Endothelial cell of umbilical vein (primary cell): ENCODE measurements around the gene HSD17B13. TPM values are rescaled to one million over a fixed set of nuclear protein-coding genes. Genes with fewer than 3 reads are reported as not detected.

ENCODE experiments used
- BruUV-seq: library from RNA; stranded (reverse); fragments of 400-500 nt; replicated peaks from 2 replicates; lab custom pipeline; 2021; lab: Mats Ljungman, UMichigan
- CTCF ChIA-PET: fragments of 300-600, 350-600 bp; sonication (Branson Sonifier 250); formaldehyde crosslinking; loops from one replicate; lab custom pipeline; 2021; ENCODE audit warnings: antibody characterized with exemption, inconsistent platforms; lab: Charles Lee
- POLR2A ChIA-PET: fragments of 300-600, 350-600 bp; sonication (Branson Sonifier 250); formaldehyde crosslinking; loops from one replicate; lab custom pipeline; 2021; ENCODE audit warnings: antibody characterized with exemption, inconsistent platforms; lab: Charles Lee
- DNase-seq: peaks from one replicate; pipeline ENCODE4 v3.0.0-alpha.2; 2011; ENCODE audit warnings: low read depth, low spot score
- FAIRE-seq: peaks from 2 replicates; lab custom pipeline; 2011; peaks lifted over from hg19 to GRCh38; lab: Jason Lieb, UNC
- H2AFZ ChIP-seq: 2 replicates; pipeline ENCODE4 v1.6.0; 2012; ENCODE audit warnings: low read depth, low read length, control low read depth, inconsistent platforms
- H3K27ac ChIP-seq: 2 replicates; pipeline ENCODE4 v1.5.1; 2011; ENCODE audit warnings: low read depth, mild to moderate bottlenecking, control low read depth, low read length, moderate library complexity; ENCODE audit not compliant: insufficient read depth
- H3K27me3 ChIP-seq, 2 experiments: 2 replicates each; pipeline versions ENCODE4 v1.6.0 to v1.6.1; 2011; ENCODE audit warnings: low read length in 2 of 2, mixed read lengths in 1 of 2; ENCODE audit not compliant: control insufficient read depth in 2 of 2, insufficient read depth in 2 of 2
- H3K36me3 ChIP-seq, 2 experiments: 2 replicates in 1 of 2; 3 replicates in 1 of 2; pipeline ENCODE4 v1.5.1; 2011; ENCODE audit warnings: low read length in 2 of 2, mild to moderate bottlenecking in 1 of 2, moderate library complexity in 1 of 2; ENCODE audit not compliant: control insufficient read depth in 2 of 2, insufficient read depth in 2 of 2; ENCODE audit errors: extremely low read depth in 1 of 2
- H3K4me1 ChIP-seq: 3 replicates; pipeline ENCODE4 v1.5.1; 2011; ENCODE audit warnings: mild to moderate bottlenecking, low read length; ENCODE audit not compliant: control insufficient read depth, insufficient read depth; ENCODE audit errors: extremely low read depth
- H3K4me2 ChIP-seq: 2 replicates; pipeline ENCODE4 v1.6.1; 2011; ENCODE audit warnings: low read length, control low read depth, mixed read lengths; ENCODE audit not compliant: insufficient read depth
- H3K4me3 ChIP-seq, 3 experiments: fragments of 200-600 bp in 1 of 3; sonication (generic), shearing (Covaris generic) in 1 of 3; replicated peaks in 1 of 3; 2 replicates each; pipeline ENCODE4 v1.5.1; 2011 to 2016; ENCODE audit warnings: control low read depth in 3 of 3, low read length in 3 of 3, mild to moderate bottlenecking in 2 of 3, inconsistent platforms in 1 of 3, low read depth in 1 of 3, moderate library complexity in 1 of 3; ENCODE audit not compliant: insufficient read depth in 1 of 3
- H3K79me2 ChIP-seq: 2 replicates; pipeline ENCODE4 v1.6.0; 2012; ENCODE audit warnings: low read length, inconsistent platforms; ENCODE audit not compliant: control insufficient read depth, insufficient read depth
- H3K9ac ChIP-seq: replicated peaks from 2 replicates; pipeline ENCODE3; 2011; ENCODE audit warnings: low read length, control low read depth; ENCODE audit not compliant: insufficient read depth; ENCODE audit errors: extremely low read depth
- H3K9me1 ChIP-seq: replicated peaks from 3 replicates; pipeline ENCODE4 v1.6.0; 2011; ENCODE audit warnings: mild to moderate bottlenecking, low read length; ENCODE audit not compliant: control insufficient read depth, insufficient read depth; ENCODE audit errors: extremely low read depth
- H3K9me3 ChIP-seq: replicated peaks from 2 replicates; pipeline ENCODE4 v1.5.1; 2012; ENCODE audit warnings: low read length, inconsistent platforms; ENCODE audit not compliant: control insufficient read depth, insufficient read depth
- H4K20me1 ChIP-seq: replicated peaks from 2 replicates; pipeline ENCODE3; 2011; ENCODE audit warnings: mild to moderate bottlenecking, low read length; ENCODE audit not compliant: control insufficient read depth, insufficient read depth; ENCODE audit errors: extremely low read depth
- EZH2 ChIP-seq: IDR thresholded peaks from 2 replicates; pipeline ENCODE4 v1.6.1; 2012; ENCODE audit warnings: borderline replicate concordance, low read depth, mild to moderate bottlenecking, moderate library complexity, low read length, inconsistent platforms; ENCODE audit not compliant: severe bottlenecking
- FOS ChIP-seq: IDR thresholded peaks from 2 replicates; pipeline ENCODE4 v1.6.1; 2011; ENCODE audit warnings: mild to moderate bottlenecking, low read length, moderate library complexity, borderline replicate concordance; ENCODE audit not compliant: insufficient read depth
- GATA2 ChIP-seq: IDR thresholded peaks from 2 replicates; pipeline ENCODE4 v1.7.0; 2011; ENCODE audit warnings: low read depth, mild to moderate bottlenecking, moderate library complexity, mixed read lengths, low read length; ENCODE audit not compliant: insufficient read length, insufficient read depth
- JUN ChIP-seq: IDR thresholded peaks from 2 replicates; pipeline ENCODE4 v1.6.1; 2011; ENCODE audit warnings: borderline replicate concordance, low read depth; ENCODE audit not compliant: insufficient read length, insufficient read depth
- MAX ChIP-seq: IDR thresholded peaks from 2 replicates; pipeline ENCODE4 v1.6.1; 2011; ENCODE audit not compliant: insufficient read depth, insufficient read length
- MYC ChIP-seq: IDR thresholded peaks from one replicate; pipeline ENCODE4 v1.6.1; 2011; ENCODE audit warnings: mild to moderate bottlenecking, low read depth, low read length
- POLR2A ChIP-seq: IDR thresholded peaks from 2 replicates; pipeline ENCODE4 v1.6.1; 2012; ENCODE audit warnings: low read depth, mild to moderate bottlenecking, control low read depth, low read length
- POLR2AphosphoS5 ChIP-seq: IDR thresholded peaks from 2 replicates; pipeline ENCODE4 v1.6.1; 2012; ENCODE audit warnings: low read depth, mild to moderate bottlenecking, control low read depth, low read length, moderate library complexity; ENCODE audit not compliant: insufficient read depth
- dilution Hi-C: fragments of 300-500 bp; cut with MboI; formaldehyde crosslinking; loops from one replicate; pipeline ENCODE4 v1.15.0; 2019; ENCODE audit warnings: low sequenced_read_pairs; ENCODE audit not compliant: extremely low pct_ligation_motif_present
- intact Hi-C: fragments of 100-400 bp; cut with micrococcal nuclease; formaldehyde crosslinking; loops from one replicate; pipeline ENCODE4 v1.10.0; 2022
- polyA plus RNA-seq, 4 experiments: library from polyadenylated mRNA; depleted of rRNA in 3 of 4; stranded (reverse) in 3 of 4; unstranded in 1 of 4; fragments of >200 nt; gene quantifications; 2 replicates each; pipeline versions ENCODE4 v1.2.1 to v1.2.3, GENCODE V29; 2011 to 2012; ENCODE audit warnings: missing spikeins in 1 of 4
- total RNA-seq: library from RNA; stranded (reverse); gene quantifications from 2 replicates; pipeline ENCODE4 v1.2.3, GENCODE V29; 2021
- TF ChIP-seq, protein P1 (sequence below), 2 donors: IDR thresholded peaks; 1 replicate in 1 of 2; 2 replicates in 1 of 2; pipeline ENCODE4 v1.5.1; 2011; ENCODE audit warnings: low read length in 2 of 2, mild to moderate bottlenecking in 2 of 2, moderate library complexity in 2 of 2, control low read depth in 1 of 2, inconsistent platforms in 1 of 2, low read depth in 1 of 2; ENCODE audit not compliant: insufficient read depth in 1 of 2; ENCODE audit errors: extremely low read depth in 1 of 2

The HSD17B13 gene
- total and polyA plus RNA-seq, 2 donors (not counting 3 experiments of a cell fraction or from before 2014, with no cell fraction given): 0.07 TPM; not detected in 1

GRCh38 chr4:87326460-87326859 lies 3.8 kb upstream of the HSD17B13 start:
- H2AFZ ChIP-seq: no peak overlapping the region
- H3K9me3 ChIP-seq: no peaks in the 10 kb centered on the region
- no peaks in the 10 kb centered on the region for H4K20me1 ChIP-seq
- H3K27ac ChIP-seq: no peak overlapping the region
- H3K27me3 ChIP-seq: no peaks in the 10 kb centered on the region
- no peak overlapping the region for H3K4me2 ChIP-seq
- TF ChIP-seq EZH2: no peak
- TF ChIP-seq FOS: no peak
- TF ChIP-seq MAX: no peak
- TF ChIP-seq MYC: no peak
- no peak for TF ChIP-seq POLR2A
- TF ChIP-seq GATA2: no peak
- TF ChIP-seq, protein P1, sequence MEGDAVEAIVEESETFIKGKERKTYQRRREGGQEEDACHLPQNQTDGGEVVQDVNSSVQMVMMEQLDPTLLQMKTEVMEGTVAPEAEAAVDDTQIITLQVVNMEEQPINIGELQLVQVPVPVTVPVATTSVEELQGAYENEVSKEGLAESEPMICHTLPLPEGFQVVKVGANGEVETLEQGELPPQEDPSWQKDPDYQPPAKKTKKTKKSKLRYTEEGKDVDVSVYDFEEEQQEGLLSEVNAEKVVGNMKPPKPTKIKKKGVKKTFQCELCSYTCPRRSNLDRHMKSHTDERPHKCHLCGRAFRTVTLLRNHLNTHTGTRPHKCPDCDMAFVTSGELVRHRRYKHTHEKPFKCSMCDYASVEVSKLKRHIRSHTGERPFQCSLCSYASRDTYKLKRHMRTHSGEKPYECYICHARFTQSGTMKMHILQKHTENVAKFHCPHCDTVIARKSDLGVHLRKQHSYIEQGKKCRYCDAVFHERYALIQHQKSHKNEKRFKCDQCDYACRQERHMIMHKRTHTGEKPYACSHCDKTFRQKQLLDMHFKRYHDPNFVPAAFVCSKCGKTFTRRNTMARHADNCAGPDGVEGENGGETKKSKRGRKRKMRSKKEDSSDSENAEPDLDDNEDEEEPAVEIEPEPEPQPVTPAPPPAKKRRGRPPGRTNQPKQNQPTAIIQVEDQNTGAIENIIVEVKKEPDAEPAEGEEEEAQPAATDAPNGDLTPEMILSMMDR (IDR thresholded peaks at IDR 0.05; ENCODE audit: extremely low read depth in 1 of 2, insufficient read depth in 1 of 2, low read depth in 1 of 2, low read length in 2 of 2): no peak
- TF ChIP-seq POLR2AphosphoS5: no peak
- TF ChIP-seq JUN: no peak
- dilution Hi-C loops (no loop called here), intact Hi-C loops (no loop called here)
- no peaks in the 10 kb centered on the region for H3K36me3 ChIP-seq
- POLR2A ChIA-PET: no interaction called here
- BruUV-seq: no TSS peak
- no peak overlapping the region for H3K4me3 ChIP-seq
- no peak overlapping the region for H3K9ac ChIP-seq
- H3K79me2 ChIP-seq: no peaks in the 10 kb centered on the region
- CTCF ChIA-PET: no interaction called here
- FAIRE-seq: no peak
- no peaks in the 10 kb centered on the region for H3K4me1 ChIP-seq
- no peak for DNase-seq
- H3K9me1 ChIP-seq: no peaks in the 10 kb centered on the region
